ENCODE results near the gene SPINDOC. TPM values are rescaled to one million over a fixed set of nuclear protein-coding genes. Genes with fewer than 3 reads are reported as not detected.

Gene SPINDOC
- total and polyA plus RNA-seq, 9 of the 15 experiments (the other 6 are each of a cell fraction or from before 2014, with no cell fraction given): 0.70 to 36.3 (median 19.6) TPM

GRCh38 chr11:63838678-63839507 is 25.6 kb downstream of the SPINDOC start, which contains the start of gene MARK2 (continued):
- TF ChIP-seq HMGXB4 (CRISPR knock-in tag; IDR thresholded peaks at IDR 0.05) (peak; percentile 96), RB1 (IDR thresholded peaks at IDR 0.05; ENCODE audit: low read depth) (peak; percentile 80), MYBL2 (IDR thresholded peaks at IDR 0.05; ENCODE audit: low read depth) (no peak), MYBL2 (CRISPR knock-in tag; IDR thresholded peaks at IDR 0.05; ENCODE audit: borderline replicate concordance) (no peak), CTBP1 (IDR thresholded peaks at IDR 0.05; ENCODE audit: borderline replicate concordance) (peak; percentile 65), E2F6 (IDR thresholded peaks at IDR 0.05; ENCODE audit: borderline replicate concordance in 1 of 2, extremely low read depth in 1 of 2, insufficient read depth in 1 of 2, insufficient read length in 1 of 2, low read depth in 1 of 2, low read length in 1 of 2, poor library complexity in 1 of 2, severe bottlenecking in 1 of 2) (peak in 1 of 2 experiments; percentile 21), EGR1 (conservative IDR thresholded peaks at IDR 0.05) (peak; percentile 89), ELF1 (tag; IDR thresholded peaks at IDR 0.05) (peak; percentile 91), ZNF512 (tag; IDR thresholded peaks at IDR 0.05) (no peak), MAZ (CRISPR knock-in tag; conservative IDR thresholded peaks at IDR 0.05 in 1 of 2, IDR thresholded peaks at IDR 0.05 in 1 of 2) (peak in 1 of 2 experiments; percentile 66; a peak in 3 of 4 replicates), SRF (CRISPR knock-in tag; IDR thresholded peaks at IDR 0.05) (peak in 1 of 2 experiments; percentile 82; a peak in 1 of 4 replicates), ZNF263 (CRISPR knock-in tag; IDR thresholded peaks at IDR 0.05; ENCODE audit: borderline replicate concordance) (no peak), PRMT5 (CRISPR knock-in tag; IDR thresholded peaks at IDR 0.05) (peak; percentile 74; the same call in 1 of the 2 replicates), ERF (CRISPR knock-in tag; IDR thresholded peaks at IDR 0.05) (0 out of 2 replicates have a peak, but pooled peaks have one; percentile 53), THAP12 (CRISPR knock-in tag; IDR thresholded peaks at IDR 0.05) (0 out of 2 replicates have a peak, but pooled peaks have one; percentile 26), MAX (CRISPR knock-in tag; IDR thresholded peaks at IDR 0.05) (peak; percentile 44; the same call in 1 of the 2 replicates), CBX1 (IDR thresholded peaks at IDR 0.05; ENCODE audit: low read depth) (peak; percentile 52; the same call in 1 of the 2 replicates), SIN3B (IDR thresholded peaks at IDR 0.05; ENCODE audit: low read depth) (peak; percentile 73; the same call in 1 of the 2 replicates)

All from K562 (cell line).